HepG2 (cell line): ENCODE measurements around the gene TOPORS. TPM values are rescaled to one million over a fixed set of nuclear protein-coding genes. Genes with fewer than 3 reads are reported as not detected.

Experiments used
- AGO2 ChIP-seq: fragments of 200-400 bp; formaldehyde crosslinking; optimal IDR thresholded peaks from 2 replicates; pipeline ENCODE3; 2017; ENCODE audit warnings: mild to moderate bottlenecking, low read depth, low read length, moderate library complexity
- ARID4A ChIP-seq: sonication (generic); formaldehyde crosslinking; IDR thresholded peaks from 2 replicates; pipeline ENCODE4 v1.5.0; 2020; ENCODE audit warnings: mild to moderate bottlenecking, missing genetic modification reagents, borderline replicate concordance
- ELF3 ChIP-seq: IDR thresholded peaks from 2 replicates; pipeline ENCODE4 v1.6.1; 2016; ENCODE audit warnings: missing genetic modification reagents, missing compliant biosample characterization
- ETS1 ChIP-seq: sonication (generic); formaldehyde crosslinking; IDR thresholded peaks from 2 replicates; pipeline ENCODE4 v1.4.0; 2020; ENCODE audit warnings: missing genetic modification reagents
- FOSL1 ChIP-seq: sonication (generic); formaldehyde crosslinking; IDR thresholded peaks from 2 replicates; pipeline ENCODE4 v1.9.0; 2021; ENCODE audit warnings: missing genetic modification reagents, borderline replicate concordance
- FOXM1 ChIP-seq: sonication (generic); formaldehyde crosslinking; IDR thresholded peaks from 2 replicates; pipeline ENCODE4 v1.5.0; 2020; ENCODE audit warnings: missing genetic modification reagents
- FOXP1 ChIP-seq, 2 experiments: fragments of 450-650 bp in 1 of 2; IDR thresholded peaks; 2 replicates each; pipeline ENCODE4 v1.6.1; 2017 to 2018; ENCODE audit warnings: antibody characterized with exemption in 1 of 2
- GZF1 ChIP-seq: sonication (generic); formaldehyde crosslinking; IDR thresholded peaks from 2 replicates; pipeline ENCODE4 v1.5.1; 2020; ENCODE audit warnings: mild to moderate bottlenecking, missing genetic modification reagents
- HDAC2 ChIP-seq: sonication (generic); formaldehyde crosslinking; IDR thresholded peaks from 2 replicates; pipeline ENCODE4 v1.4.0; 2020; ENCODE audit warnings: missing genetic modification reagents
- JDP2 ChIP-seq: sonication (generic); formaldehyde crosslinking; IDR thresholded peaks from 2 replicates; pipeline ENCODE4 v1.8.1; 2022; ENCODE audit warnings: missing genetic modification reagents, borderline replicate concordance
- KLF13 ChIP-seq: sonication (generic); formaldehyde crosslinking; IDR thresholded peaks from 2 replicates; pipeline ENCODE4 v1.4.0; 2020; ENCODE audit warnings: mild to moderate bottlenecking, missing genetic modification reagents
- MLX ChIP-seq: IDR thresholded peaks from 2 replicates; pipeline ENCODE4 v1.6.1; 2016
- MXI1 ChIP-seq: IDR thresholded peaks from 3 replicates; pipeline ENCODE4 v1.6.1; 2012; ENCODE audit warnings: low read depth, low read length, inconsistent platforms, borderline replicate concordance
- NFE2 ChIP-seq: sonication (generic); formaldehyde crosslinking; IDR thresholded peaks from 2 replicates; pipeline ENCODE4 v1.4.0; 2020; ENCODE audit warnings: missing genetic modification reagents
- SMARCC2 ChIP-seq: fragments of 450-650 bp; IDR thresholded peaks from 2 replicates; pipeline ENCODE4 v1.6.1; 2017; ENCODE audit warnings: antibody characterized with exemption, mild to moderate bottlenecking
- ZBTB43 ChIP-seq: sonication (generic); formaldehyde crosslinking; conservative IDR thresholded peaks from 2 replicates; pipeline ENCODE4 v1.4.0; 2020; ENCODE audit warnings: missing genetic modification reagents
- ZNF382 ChIP-seq: sonication (generic); formaldehyde crosslinking; IDR thresholded peaks from 2 replicates; pipeline ENCODE4 v1.5.0; 2020; ENCODE audit warnings: missing genetic modification reagents, mild to moderate bottlenecking, borderline replicate concordance
- ZNF775 ChIP-seq: sonication (generic); formaldehyde crosslinking; IDR thresholded peaks from 2 replicates; pipeline ENCODE4 v1.4.0; 2020; ENCODE audit warnings: missing genetic modification reagents, mild to moderate bottlenecking, moderate library complexity, borderline replicate concordance
- polyA plus RNA-seq, 8 experiments: library from polyadenylated mRNA; depleted of rRNA in 3 of 8; stranded (reverse) in 7 of 8; unstranded in 1 of 8; fragments of >200 nt; fragmentation: Illumina TruSeq in 4 of 8; extraction: Trizol in 4 of 8; gene quantifications; 2 replicates each; pipeline versions ENCODE4 v1.2.1 to v1.2.3, GENCODE V29; 2011 to 2016; ENCODE audit warnings: low read depth in 4 of 8, missing spikeins in 1 of 8, mixed read lengths in 1 of 8; ENCODE audit not compliant: insufficient read depth in 1 of 8
- total RNA-seq, 5 experiments: library from RNA; depleted of rRNA; stranded (reverse); fragments of >200 nt; fragmentation: Illumina TruSeq; extraction: Trizol; gene quantifications; 2 replicates each; pipeline ENCODE4 v1.2.3, GENCODE V29; 2016; ENCODE audit warnings: low read depth in 1 of 5

The TOPORS gene
- total and polyA plus RNA-seq, 2 of the 13 experiments (the other 11 are each of a cell fraction or from before 2014, with no cell fraction given) = 6.8 to 19.6 TPM

GRCh38 chr9:32571969-32572899 is 19.8 kb upstream of the TOPORS start (continued):
- TF ChIP-seq ARID4A (CRISPR knock-in tag) (no peak), GZF1 (CRISPR knock-in tag) (no peak), FOXP1 (IDR thresholded peaks at IDR 0.05) (no peak), FOXP1 (CRISPR knock-in tag; IDR thresholded peaks at IDR 0.05) (no peak), ZBTB43 (no peak), ELF3 (CRISPR knock-in tag) (0 out of 2 replicates have a peak, but pooled peaks have one; percentile 32), SMARCC2 (no peak), KLF13 (no peak), NFE2 (CRISPR knock-in tag) (no peak), ETS1 (CRISPR knock-in tag) (no peak), FOXM1 (CRISPR knock-in tag) (no peak), ZNF382 (CRISPR knock-in tag) (no peak), FOSL1 (no peak), JDP2 (CRISPR knock-in tag) (no peak), ZNF775 (CRISPR knock-in tag) (no peak), HDAC2 (CRISPR knock-in tag) (no peak), MXI1 (peak; percentile 75; the same call in 1 of the 3 replicates), MLX (CRISPR knock-in tag) (no peak), AGO2 (no peak)
